GM19372 (cell line): Measurements from ENCODE around the gene XRCC6.
"Not testable (repeated sequence)": the region's sequence is repeated elsewhere in the genome, so short reads cannot be mapped to it uniquely, and the experiment has no call there.

ENCODE experiments used
- ATAC-seq: cut with Tn5 transposase; IDR thresholded peaks from one replicate; pipeline ENCODE4 v1.9.1; 2021; ENCODE audit warnings: mild to moderate bottlenecking, low read depth, moderate library complexity; ENCODE audit not compliant: unreplicated experiment

Gene XRCC6

GRCh38 chr22:41598081-41598480, 23.0 kb upstream of the XRCC6 start:
- ATAC-seq = no peak

DNA sequence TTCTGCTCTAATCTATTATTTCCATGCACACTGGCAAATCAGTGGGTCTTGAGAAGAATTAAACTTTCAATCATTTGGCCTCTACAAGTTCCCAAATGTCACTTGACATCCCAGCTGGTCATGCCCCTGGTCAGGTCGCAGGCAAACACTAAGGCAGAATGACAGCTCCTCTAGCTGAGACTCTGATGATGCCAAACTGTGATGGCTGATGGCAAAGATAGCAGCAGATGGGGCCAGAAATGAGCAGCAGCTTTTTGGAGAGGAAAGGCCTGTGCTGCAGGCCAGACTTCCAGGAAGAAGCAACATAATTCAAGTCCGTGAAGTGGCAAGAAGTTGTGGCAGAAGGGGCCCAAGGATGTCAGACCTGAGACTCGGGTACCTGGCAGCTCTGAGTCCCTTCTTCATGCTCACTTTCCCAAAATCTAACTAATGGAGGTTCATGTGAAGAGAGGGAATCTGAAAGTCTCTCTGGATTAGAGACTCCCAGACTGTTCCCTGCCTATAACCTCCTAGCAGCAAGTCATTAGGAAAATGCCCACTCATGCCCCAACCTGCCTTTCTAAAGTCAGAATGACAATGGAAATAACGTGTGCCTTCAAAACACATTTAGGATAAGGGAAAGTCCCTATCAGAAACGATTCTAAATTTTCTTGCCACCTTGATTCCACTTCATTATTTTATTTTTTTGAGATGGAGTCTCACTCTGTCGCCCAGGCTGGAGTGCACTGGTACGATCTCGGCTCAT, 22.0 kb upstream of the XRCC6 start:
- no peak for ATAC-seq

DNA sequence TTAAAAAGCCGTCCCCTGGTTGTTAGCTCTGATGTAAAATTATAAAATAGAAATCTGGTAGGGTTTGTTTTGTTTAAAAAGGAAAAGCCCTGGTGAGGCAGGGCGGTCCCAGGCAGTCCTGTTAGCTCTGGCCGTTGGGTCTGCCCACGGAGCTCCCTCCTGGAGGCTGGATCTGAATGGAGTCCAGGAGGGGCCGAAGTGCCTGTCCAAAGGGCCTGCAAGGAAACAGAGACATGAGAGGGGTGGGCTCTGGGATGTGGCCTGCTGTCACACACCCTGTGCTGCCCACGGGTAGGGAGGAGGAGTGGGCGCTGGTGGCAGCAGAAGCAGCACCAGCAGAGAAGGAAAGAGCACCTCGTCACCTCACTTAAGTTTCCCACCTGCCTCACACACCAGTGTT, 20.1 kb upstream of the XRCC6 start:
- no peak for ATAC-seq

DNA sequence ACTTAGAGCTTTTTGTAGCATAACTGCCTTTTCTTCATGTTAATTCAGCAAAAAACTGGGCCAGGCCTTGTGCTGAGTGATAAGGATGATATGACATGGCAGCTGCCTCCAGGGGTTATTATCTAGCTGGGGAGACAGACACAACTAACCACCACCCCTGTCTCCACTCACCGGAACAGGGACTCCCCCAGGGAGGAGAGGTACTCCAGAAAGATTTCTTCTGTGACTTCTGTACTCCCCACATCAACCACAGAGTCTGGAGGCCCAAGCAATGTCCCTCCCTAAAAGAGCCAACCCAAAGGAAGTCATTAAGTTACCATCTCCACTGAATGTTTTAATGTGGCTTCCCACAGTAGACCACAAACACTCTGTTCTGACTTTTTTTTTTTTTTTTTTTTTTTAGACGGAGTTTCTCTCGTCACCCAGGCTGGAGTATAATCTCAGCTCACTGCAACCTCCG, 17.2 kb upstream of the XRCC6 start:
- ATAC-seq = no peak

GRCh38 chr22:41608386-41608785, 12.7 kb upstream of the XRCC6 start:
- ATAC-seq = no peak

- no peak for ATAC-seq
Observed at GRCh38 chr22:41612603-41613306, 8.3 kb upstream of the XRCC6 start.

DNA sequence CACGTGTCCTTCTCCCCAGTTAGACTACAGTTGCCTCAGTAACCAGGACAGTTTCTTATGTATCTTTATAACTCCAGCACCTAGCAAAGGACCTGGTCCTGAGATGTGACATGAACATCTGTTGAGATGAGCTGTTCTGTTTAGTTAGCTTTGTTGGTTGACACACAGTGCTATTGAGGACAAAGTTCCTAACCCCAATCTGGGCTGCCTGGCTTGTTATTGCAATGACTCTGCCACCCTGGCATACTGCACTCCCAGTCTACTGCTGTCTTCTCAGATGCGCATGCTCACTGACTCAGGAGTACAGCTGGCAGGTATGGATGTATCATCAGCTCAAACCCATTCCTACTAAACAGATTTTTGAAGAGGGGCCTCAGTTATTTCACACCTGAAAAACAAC, 7.6 kb upstream of the XRCC6 start:
- ATAC-seq = no peak

- no peak for ATAC-seq
Observed at GRCh38 chr22:41619979-41620588, 1.0 kb upstream of the XRCC6 start.

GRCh38 chr22:41620589-41621098, 451 bp upstream of the XRCC6 start, which contains the start of gene DESI1:
DESI1 (minus strand) TSS chr22:41621043; CDS start chr22:41620839, 204 bp downstream.
- peak; percentile 13 for ATAC-seq

DNA sequence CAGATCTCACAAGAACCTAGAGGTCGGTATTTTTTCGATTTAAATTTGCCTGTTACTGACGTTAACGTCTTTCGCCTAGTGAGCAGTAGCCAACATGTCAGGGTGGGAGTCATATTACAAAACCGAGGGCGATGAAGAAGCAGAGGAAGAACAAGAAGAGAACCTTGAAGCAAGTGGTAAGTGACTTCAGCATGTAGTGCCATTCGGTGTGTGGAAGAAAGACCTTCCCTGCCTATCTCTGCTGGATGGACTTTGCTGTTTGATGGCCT, 750 bp downstream of the XRCC6 start:
- ATAC-seq = no peak

DNA sequence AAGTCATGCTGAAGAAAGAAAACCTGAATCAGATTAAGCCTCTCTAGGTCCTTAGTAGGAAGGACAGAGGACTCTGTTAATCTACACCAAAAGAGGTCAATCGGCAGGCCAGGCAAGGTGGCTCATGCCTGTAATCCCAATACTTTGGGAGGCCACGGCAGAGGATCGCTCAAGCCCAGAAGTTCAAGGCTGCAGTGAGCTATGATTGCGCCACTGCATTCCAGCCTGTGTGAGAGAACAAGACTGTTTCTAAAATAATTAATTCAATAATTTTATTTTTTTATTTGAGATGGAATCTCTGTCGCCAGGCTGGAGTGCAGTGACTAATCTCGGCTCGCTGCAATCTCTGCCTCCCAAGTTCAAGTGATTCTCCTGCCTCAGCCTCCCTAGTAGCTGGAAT, 4.5 kb downstream of the XRCC6 start:
- no peak for ATAC-seq

DNA sequence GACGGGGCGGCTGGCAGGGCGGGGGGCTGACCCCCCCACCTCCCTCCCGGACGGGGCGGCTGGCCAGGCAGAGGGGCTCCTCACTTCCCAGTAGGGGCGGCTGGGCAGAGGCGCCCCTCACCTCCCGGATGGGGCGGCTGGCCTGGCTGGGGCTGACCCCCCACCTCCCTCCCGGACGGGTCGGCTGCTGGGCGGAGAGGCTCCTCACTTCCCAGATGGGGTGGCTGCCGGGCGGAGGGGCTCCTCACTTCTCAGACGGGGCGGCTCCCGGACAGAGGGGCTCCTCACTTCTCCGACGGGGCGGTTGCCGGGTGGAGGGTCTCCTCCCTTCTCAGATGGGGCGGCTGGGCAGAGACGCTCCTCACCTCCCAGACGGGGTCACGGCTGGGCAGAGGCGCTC, 10.0 kb downstream of the XRCC6 start:
- not testable (repeated sequence) for ATAC-seq

GRCh38 chr22:41631615-41632014, 10.5 kb downstream of the XRCC6 start:
- not testable (repeated sequence) for ATAC-seq

DNA sequence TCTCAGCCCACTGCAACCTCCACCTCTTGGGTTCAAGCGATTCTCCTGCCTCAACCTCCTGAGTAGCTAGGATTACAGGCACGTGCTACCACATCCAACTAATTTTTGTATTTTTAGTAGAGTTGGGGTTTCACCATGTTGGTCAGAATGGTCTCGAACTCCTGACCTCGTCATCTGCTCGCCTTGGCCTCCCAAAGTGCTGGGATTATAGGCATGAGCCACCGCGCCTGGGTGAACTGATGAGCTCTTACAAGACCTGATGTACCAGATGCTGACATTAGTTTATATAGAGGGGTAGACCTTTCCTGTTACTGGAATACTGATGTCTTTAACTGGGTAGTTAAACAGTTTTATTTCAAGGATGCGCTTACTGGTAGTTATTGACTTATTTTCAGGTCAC, 13.5 kb downstream of the XRCC6 start:
- ATAC-seq = not testable (repeated sequence)

GRCh38 chr22:41636467-41636866, 15.4 kb downstream of the XRCC6 start:
- ATAC-seq = no peak

DNA sequence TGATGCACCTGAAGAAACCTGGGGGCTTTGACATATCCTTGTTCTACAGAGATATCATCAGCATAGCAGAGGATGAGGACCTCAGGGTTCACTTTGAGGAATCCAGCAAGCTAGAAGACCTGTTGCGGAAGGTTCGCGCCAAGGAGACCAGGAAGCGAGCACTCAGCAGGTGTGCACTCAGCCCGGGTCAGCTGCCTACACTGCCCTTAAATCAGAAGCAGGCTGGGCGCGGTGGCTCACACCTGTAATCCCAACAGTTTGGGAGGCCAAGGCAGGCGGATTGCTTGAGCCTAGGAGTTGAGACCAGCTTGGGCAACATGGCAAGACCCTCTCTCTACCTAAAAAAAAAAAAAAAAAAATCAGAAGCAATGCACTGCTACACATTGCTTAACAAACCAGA, 16.5 kb downstream of the XRCC6 start:
- not testable (repeated sequence) for ATAC-seq

DNA sequence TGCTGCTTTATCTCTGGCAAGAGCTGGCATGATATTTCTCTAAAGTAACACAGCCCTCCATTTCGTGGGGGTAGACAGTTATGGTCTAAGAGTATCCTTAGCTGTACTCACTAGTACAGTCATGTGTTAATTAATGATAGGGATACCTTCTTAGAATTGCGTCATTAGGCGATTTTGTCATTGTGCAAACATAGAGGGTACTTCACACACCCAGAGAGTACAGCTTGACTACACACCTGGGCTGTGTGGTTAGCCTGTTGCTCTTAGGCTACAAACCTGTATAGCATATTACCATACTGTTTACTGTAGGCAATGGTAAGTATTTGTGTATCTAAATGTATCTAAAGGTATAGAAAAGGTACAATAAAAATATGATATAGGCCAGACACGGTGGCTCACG, 17.0 kb downstream of the XRCC6 start:
- no peak for ATAC-seq

DNA sequence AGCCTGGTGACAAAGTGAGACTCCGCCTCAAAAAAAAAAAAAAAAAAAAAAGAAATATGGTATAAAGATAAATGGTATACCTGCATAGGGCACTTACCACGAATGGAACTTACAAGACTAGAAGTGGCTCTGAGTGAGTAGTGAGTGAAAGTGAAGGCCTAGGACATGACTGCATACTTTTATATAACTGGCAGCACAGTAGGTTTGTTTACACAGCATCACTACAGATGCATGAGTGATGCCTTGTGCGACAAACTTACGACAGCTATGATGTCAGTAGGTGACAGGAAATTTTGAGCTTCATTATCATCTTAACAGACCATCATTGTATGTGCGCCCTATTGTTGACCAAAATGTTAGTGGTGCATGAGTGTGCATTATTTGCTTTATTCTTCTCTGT, 17.7 kb downstream of the XRCC6 start:
- no peak for ATAC-seq

DNA sequence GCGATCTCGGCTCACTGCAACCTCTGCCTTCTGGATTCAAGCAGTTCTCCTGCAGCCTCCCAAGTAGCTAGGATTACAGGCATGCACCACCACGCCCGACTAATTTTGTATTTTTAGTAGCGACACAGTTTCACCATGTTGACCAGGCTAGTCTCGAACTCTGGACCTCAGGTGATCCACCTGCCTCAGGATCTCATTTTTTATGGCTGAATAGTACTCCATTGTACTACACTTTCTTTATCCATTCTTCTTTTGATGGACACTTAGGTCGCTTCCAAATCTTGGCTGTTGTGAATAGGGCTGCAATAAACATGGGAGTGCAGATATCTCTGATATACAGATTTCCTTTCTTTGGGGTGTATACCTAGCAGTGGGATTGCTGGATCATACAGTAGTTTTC, 20.8 kb downstream of the XRCC6 start:
- no peak for ATAC-seq

DNA sequence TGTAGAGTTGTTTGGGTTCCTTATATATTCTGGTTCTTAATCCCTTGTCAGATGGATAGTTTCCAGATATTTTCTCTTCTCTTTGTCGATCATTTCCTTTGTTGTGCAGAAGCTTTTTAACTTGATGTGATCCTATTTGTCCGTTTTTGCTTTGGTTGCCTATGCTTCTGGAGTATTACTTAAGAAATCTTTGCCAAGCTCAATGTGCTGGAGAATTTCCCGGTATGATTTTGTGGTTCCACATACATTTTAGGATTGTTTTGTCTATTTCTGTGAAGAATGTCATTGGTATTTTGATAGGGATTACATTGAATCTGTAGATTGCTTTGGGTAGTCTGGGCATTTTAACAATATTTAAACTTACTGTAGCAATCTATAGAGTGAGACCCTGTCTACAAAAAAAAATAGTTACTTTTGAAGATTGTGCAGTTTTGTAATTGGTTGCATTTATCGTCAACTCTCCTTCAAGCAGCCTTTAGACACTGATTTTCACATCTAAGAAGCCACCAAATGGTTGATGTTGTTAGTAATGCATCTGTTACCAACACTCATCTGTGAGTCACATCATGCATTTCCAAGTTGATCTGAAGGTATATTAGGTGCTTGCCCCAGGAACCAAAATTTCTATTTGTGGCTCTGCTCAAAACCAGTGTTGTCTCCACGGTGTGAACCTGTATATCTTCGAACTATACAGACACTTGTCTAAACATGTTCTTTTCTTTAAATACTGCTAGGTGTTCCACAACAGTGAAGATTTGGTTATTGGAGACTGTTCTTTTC, 21.4 kb downstream of the XRCC6 start:
- no peak for ATAC-seq

- no peak for ATAC-seq
Observed at GRCh38 chr22:41647771-41648170, 26.7 kb downstream of the XRCC6 start.
